GM18505 (cell line): ENCODE measurements around the gene CCNL2.

ENCODE experiments used
- ATAC-seq: cut with Tn5 transposase; IDR thresholded peaks from one replicate; pipeline ENCODE4 v1.9.1; 2021; ENCODE audit not compliant: unreplicated experiment
- POLR2A ChIP-seq: IDR thresholded peaks from 4 replicates; pipeline ENCODE4 v1.6.1; 2011; ENCODE audit warnings: borderline replicate concordance; ENCODE audit not compliant: insufficient read depth, insufficient read length; ENCODE audit errors: extremely low read depth

The CCNL2 gene

GRCh38 chr1:1348420-1349255, 50.5 kb downstream of the CCNL2 start:
- peak; percentile 37 for ATAC-seq
- no peak for TF ChIP-seq POLR2A

- no peak for ATAC-seq
- no peak for TF ChIP-seq POLR2A
These were observed 51.3 kb downstream of the CCNL2 start for GRCh38 chr1:1347663-1348419.

- TF ChIP-seq POLR2A: no peak
These were observed 52.0 kb downstream of the CCNL2 start for GRCh38 chr1:1347026-1347595.

GRCh38 chr1:1346501-1346890, 52.6 kb downstream of the CCNL2 start:
- TF ChIP-seq POLR2A: no peak
- ATAC-seq: no peak

More at GRCh38 chr1:1347026-1347595, 52.0 kb downstream of the CCNL2 start:
- no peak for ATAC-seq

- TF ChIP-seq POLR2A: no peak
- no peak for ATAC-seq
These were observed 53.2 kb downstream of the CCNL2 start for GRCh38 chr1:1345860-1346500.

GRCh38 chr1:1345384-1345783, 53.8 kb downstream of the CCNL2 start:
- ATAC-seq: no peak
- TF ChIP-seq POLR2A: no peak

- TF ChIP-seq POLR2A: no peak
- ATAC-seq: no peak
These were observed 54.3 kb downstream of the CCNL2 start for GRCh38 chr1:1344655-1345361.

- no peak for ATAC-seq
- TF ChIP-seq POLR2A: no peak
These were observed 55.2 kb downstream of the CCNL2 start for GRCh38 chr1:1343811-1344421.

GRCh38 chr1:1342584-1343115, 56.5 kb downstream of the CCNL2 start:
- no peak for TF ChIP-seq POLR2A
- ATAC-seq: no peak

- ATAC-seq: no peak
- TF ChIP-seq POLR2A: no peak
These were observed 57.0 kb downstream of the CCNL2 start for GRCh38 chr1:1342061-1342562.

GRCh38 chr1:1341549-1342021, 57.5 kb downstream of the CCNL2 start:
- ATAC-seq: no peak
- TF ChIP-seq POLR2A: no peak
